HCT116 (cell line): Measurements from ENCODE around the gene SEMA4A. TPM values are rescaled to one million over a fixed set of nuclear protein-coding genes. Genes with fewer than 3 reads are reported as not detected.

Source experiments
- ATAC-seq: fragments of 200-7000 bp; cut with Tn5 transposase; 2 replicates; pipeline ENCODE4 v1.9.1; 2020; ENCODE audit warnings: mild to moderate bottlenecking, moderate library complexity
- BruUV-seq: library from RNA; stranded (reverse); fragments of 400-500 nt; replicated peaks from 2 replicates; lab custom pipeline; 2021; lab: Mats Ljungman, UMichigan
- CTCF ChIA-PET: fragments of 300-600 bp; sonication (Branson Sonifier 250); formaldehyde crosslinking; loops from one replicate; lab custom pipeline; 2021; ENCODE audit warnings: antibody characterized with exemption; lab: Charles Lee
- POLR2A ChIA-PET: fragments of 300-600, 350-600 bp; sonication (Branson Sonifier 250); formaldehyde crosslinking; loops from one replicate; lab custom pipeline; 2021; ENCODE audit warnings: antibody characterized with exemption; lab: Charles Lee
- RAD21 ChIA-PET, 2 experiments: fragments of 300-600 bp; sonication (Branson Sonifier 250); formaldehyde crosslinking; loops; one replicate each; lab custom pipeline; 2023; ENCODE audit warnings: low total read pairs in 2 of 2; ENCODE audit not compliant: uncharacterized antibody in 2 of 2, unreplicated experiment in 2 of 2, low non-redundant PET in 1 of 2; lab: Charles Lee
- DNase-seq: peaks from one replicate; pipeline ENCODE4 v3.0.0-alpha.2; 2010; ENCODE audit warnings: low read depth, low spot score
- H2AFZ ChIP-seq: fragments of 200-600 bp; shearing (Covaris generic), sonication (generic); 2 replicates; pipeline ENCODE4 v1.6.1; 2017; ENCODE audit warnings: low read depth, mixed run types, mixed read lengths, antibody characterized with exemption, low read length; ENCODE audit not compliant: poor library complexity, severe bottlenecking
- H3K27ac ChIP-seq: 2 replicates; pipeline ENCODE4 v1.5.1; 2012; ENCODE audit warnings: low read depth, low read length
- H3K27me3 ChIP-seq: fragments of 200-600 bp; sonication (generic); 2 replicates; pipeline ENCODE4 v1.6.1; 2016; ENCODE audit warnings: mixed run types, low read length, mixed read lengths; ENCODE audit not compliant: insufficient read depth
- H3K36me3 ChIP-seq, 2 experiments: fragments of 200-500 bp in 1 of 2; fragments of 200-600 bp in 1 of 2; sonication (Bioruptor generic) in 1 of 2; sonication (generic) in 1 of 2; 2 replicates each; pipeline versions ENCODE4 v1.5.1 to v1.6.1; 2014 to 2016; ENCODE audit warnings: low read length in 2 of 2, inconsistent platforms in 1 of 2, mixed read lengths in 1 of 2, mixed run types in 1 of 2; ENCODE audit not compliant: insufficient read depth in 2 of 2, control insufficient read depth in 1 of 2
- H3K4me1 ChIP-seq, 2 experiments: fragments of 200-600 bp in 1 of 2; sonication (generic) in 1 of 2; 2 replicates each; pipeline versions ENCODE4 v1.5.1 to v1.6.1; 2012 to 2017; ENCODE audit warnings: low read length in 2 of 2, inconsistent platforms in 1 of 2, mild to moderate bottlenecking in 1 of 2, mixed read lengths in 1 of 2, mixed run types in 1 of 2, moderate library complexity in 1 of 2; ENCODE audit not compliant: insufficient read depth in 2 of 2, control insufficient read depth in 1 of 2
- H3K4me2 ChIP-seq: fragments of 200-600 bp; sonication (generic); 2 replicates; pipeline ENCODE4 v1.6.1; 2017; ENCODE audit warnings: mixed run types, low read length, mixed read lengths
- H3K4me3 ChIP-seq, 2 experiments: fragments of 200-600 bp in 1 of 2; sonication (generic) in 1 of 2; replicated peaks in 1 of 2; 2 replicates each; pipeline ENCODE4 v1.5.1; 2011 to 2016; ENCODE audit warnings: low read length in 2 of 2, control low read depth in 1 of 2, low read depth in 1 of 2, mild to moderate bottlenecking in 1 of 2, mixed read lengths in 1 of 2, mixed run types in 1 of 2
- H3K79me2 ChIP-seq: fragments of 200-600 bp; sonication (generic); 2 replicates; pipeline ENCODE4 v1.6.1; 2017; ENCODE audit warnings: mild to moderate bottlenecking, mixed run types, low read length, moderate library complexity, mixed read lengths; ENCODE audit not compliant: insufficient read depth
- H3K9ac ChIP-seq: fragments of 200-600 bp; sonication (generic); 2 replicates; pipeline ENCODE4 v1.6.1; 2016; ENCODE audit warnings: low read length, mixed read lengths
- H3K9me2 ChIP-seq: fragments of 200-600 bp; sonication (generic), shearing (Covaris generic); 2 replicates; pipeline ENCODE4 v1.6.1; 2017; ENCODE audit warnings: mixed run types, mild to moderate bottlenecking, moderate library complexity; ENCODE audit not compliant: insufficient read depth
- H3K9me3 ChIP-seq, 2 experiments: fragments of 200-500 bp in 1 of 2; fragments of 200-600 bp in 1 of 2; sonication (Bioruptor generic) in 1 of 2; sonication (generic) in 1 of 2; 2 replicates each; pipeline ENCODE4 v1.6.1; 2014 to 2017; ENCODE audit warnings: low read length in 2 of 2, mixed read lengths in 2 of 2, inconsistent platforms in 1 of 2, low read depth in 1 of 2, mild to moderate bottlenecking in 1 of 2, mixed run types in 1 of 2, moderate library complexity in 1 of 2; ENCODE audit not compliant: control insufficient read depth in 1 of 2, insufficient read depth in 1 of 2
- H4K20me1 ChIP-seq: fragments of 200-600 bp; sonication (generic), shearing (Covaris generic); 2 replicates; pipeline ENCODE4 v1.6.1; 2017; ENCODE audit warnings: mixed run types, mild to moderate bottlenecking, moderate library complexity; ENCODE audit not compliant: insufficient read depth
- CBX3 ChIP-seq: IDR thresholded peaks from 2 replicates; pipeline ENCODE4 v1.6.1; 2012; ENCODE audit warnings: low read depth
- FOSL1 ChIP-seq: IDR thresholded peaks from 2 replicates; pipeline ENCODE4 v1.6.1; 2012; ENCODE audit warnings: low read depth
- POLR2A ChIP-seq: IDR thresholded peaks from 2 replicates; pipeline ENCODE4 v1.7.0; 2011; ENCODE audit warnings: borderline replicate concordance; ENCODE audit not compliant: insufficient read depth, insufficient read length; ENCODE audit errors: extremely low read depth
- SP1 ChIP-seq: IDR thresholded peaks from 2 replicates; pipeline ENCODE4 v1.6.1; 2012; ENCODE audit warnings: low read depth
- ZBTB33 ChIP-seq: IDR thresholded peaks from 2 replicates; pipeline ENCODE4 v1.6.1; 2011; ENCODE audit warnings: mild to moderate bottlenecking, low read length, moderate library complexity; ENCODE audit not compliant: insufficient replicate concordance; ENCODE audit errors: extremely low read depth
- ZFX ChIP-seq: fragments of 450-650 bp; IDR thresholded peaks from 2 replicates; pipeline ENCODE4 v1.6.1; 2017
- intact Hi-C: fragments of 100-400 bp; cut with micrococcal nuclease; formaldehyde crosslinking; loops from 2 replicates; pipeline ENCODE4 v1.10.0; 2022
- total RNA-seq: library from RNA; stranded (reverse); gene quantifications from one replicate; pipeline ENCODE4 v1.2.1, GENCODE V29; 2021; ENCODE audit not compliant: unreplicated experiment

SEMA4A gene
- total RNA-seq, 1 experiment from 2014 or later = 0.39 TPM

DNA sequence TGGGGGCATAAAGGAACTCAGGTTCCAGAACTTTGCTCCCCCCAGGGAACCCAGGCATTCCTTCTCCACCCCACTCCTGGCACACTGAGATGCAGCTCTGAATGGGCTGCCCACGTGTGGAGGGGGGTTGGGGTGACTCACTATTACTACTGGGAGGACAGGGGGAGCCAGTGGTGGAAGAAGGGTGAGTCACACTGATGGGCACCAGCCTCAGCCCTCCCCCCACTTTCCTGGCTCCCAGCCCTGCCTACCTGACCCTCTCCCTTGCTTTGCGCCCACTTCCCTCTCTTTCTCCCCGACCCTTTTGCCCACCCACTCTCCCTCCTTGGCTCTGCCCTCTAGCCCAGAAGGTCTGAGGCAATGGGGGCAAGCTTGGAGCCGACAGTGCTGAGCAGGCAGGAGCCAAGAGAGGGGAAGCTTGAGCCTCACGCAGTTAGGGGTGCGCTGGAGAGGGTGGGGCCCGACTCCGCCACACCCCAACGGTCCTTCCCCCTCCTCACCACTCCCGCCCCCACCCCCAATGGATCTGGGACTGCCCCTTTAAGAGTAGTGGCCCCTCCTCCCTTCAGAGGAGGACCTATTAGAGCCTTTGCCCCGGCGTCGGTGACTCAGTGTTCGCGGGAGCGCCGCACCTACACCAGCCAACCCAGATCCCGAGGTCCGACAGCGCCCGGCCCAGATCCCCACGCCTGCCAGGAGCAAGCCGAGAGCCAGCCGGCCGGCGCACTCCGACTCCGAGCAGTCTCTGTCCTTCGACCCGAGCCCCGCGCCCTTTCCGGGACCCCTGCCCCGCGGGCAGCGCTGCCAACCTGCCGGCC, 39.1 kb upstream of the SEMA4A start, which contains the start of gene LMNA (continued):
- TF ChIP-seq ZBTB33 (no peak), POLR2A (peak; percentile 75), FOSL1 (no peak), CBX3 (no peak)
- TF ChIP-seq, all 23 proteins: peak for 4

DNA sequence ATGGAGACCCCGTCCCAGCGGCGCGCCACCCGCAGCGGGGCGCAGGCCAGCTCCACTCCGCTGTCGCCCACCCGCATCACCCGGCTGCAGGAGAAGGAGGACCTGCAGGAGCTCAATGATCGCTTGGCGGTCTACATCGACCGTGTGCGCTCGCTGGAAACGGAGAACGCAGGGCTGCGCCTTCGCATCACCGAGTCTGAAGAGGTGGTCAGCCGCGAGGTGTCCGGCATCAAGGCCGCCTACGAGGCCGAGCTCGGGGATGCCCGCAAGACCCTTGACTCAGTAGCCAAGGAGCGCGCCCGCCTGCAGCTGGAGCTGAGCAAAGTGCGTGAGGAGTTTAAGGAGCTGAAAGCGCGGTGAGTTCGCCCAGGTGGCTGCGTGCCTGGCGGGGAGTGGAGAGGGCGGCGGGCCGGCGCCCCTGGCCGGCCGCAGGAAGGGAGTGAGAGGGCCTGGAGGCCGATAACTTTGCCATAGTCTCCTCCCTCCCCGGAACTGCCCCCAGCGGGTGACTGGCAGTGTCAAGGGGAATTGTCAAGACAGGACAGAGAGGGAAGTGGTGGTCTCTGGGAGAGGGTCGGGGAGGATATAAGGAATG, 38.4 kb upstream of the SEMA4A start:
- intact Hi-C loops = no loop called here
- Histone ChIP-seq H3K9ac (peak overlapping the region; percentile 98), H3K79me2 (peaks cover 55% of the 10 kb centered on the region), H3K9me2 (no peaks in the 10 kb centered on the region), H3K27ac (peak overlapping the region; percentile 76), H3K4me2 (peak overlapping the region; percentile 90), H3K36me3 (peaks cover 0 to 10% of the 10 kb centered on the region in 2 experiments; a peak in 1 of 4 replicates), H3K4me1 (peaks cover 64 to 82% of the 10 kb centered on the region in 2 experiments), H2AFZ (no peak overlapping the region), H3K27me3 (no peaks in the 10 kb centered on the region), H3K4me3 (peak overlapping the region; percentile 96 to 99), H3K9me3 (no peaks in the 10 kb centered on the region), H4K20me1 (peaks cover 1% of the 10 kb centered on the region; the same call in 1 of the 2 replicates)
- POLR2A ChIA-PET = interaction anchor here (1.0 to 5.3 kb wide), 6 partner anchors 9 to 16 kb away, joined by 3 to 50 read pairs (median 8); no protein-coding TSS in a partner anchor
- no TSS peak for BruUV-seq
- RAD21 ChIA-PET = interaction anchor here in 1 of 2 experiments (0.6 kb wide), 1 partner anchor 18 kb away, joined by 3 read pairs; no protein-coding TSS in a partner anchor
- ATAC-seq (no peak), DNase-seq (no peak)
- CTCF ChIA-PET = interaction anchor here (2.4 to 5.5 kb wide), 3 partner anchors 11 to 15 kb away, joined by 8 to 22 read pairs (median 9); no protein-coding TSS in a partner anchor
- TF ChIP-seq ZFX (peak; percentile 51; the same call in 1 of the 2 replicates), SP1 (no peak)
